HepG2 (cell line): Measurements from ENCODE around the gene MTHFD2. TPM values are rescaled to one million over a fixed set of nuclear protein-coding genes. Genes with fewer than 3 reads are reported as not detected.
A peak's percentile ranks its signal among the peaks of the same experiment; 100 is the strongest.

Source experiments
- EEA1 ChIP-seq: sonication (generic); formaldehyde crosslinking; IDR thresholded peaks from 2 replicates; pipeline ENCODE4 v1.5.1; 2020; ENCODE audit warnings: mild to moderate bottlenecking, missing genetic modification reagents, borderline replicate concordance
- FOXO4 ChIP-seq: sonication (generic); formaldehyde crosslinking; conservative IDR thresholded peaks from 2 replicates; pipeline ENCODE4 v1.8.1; 2023; ENCODE audit warnings: missing genetic modification reagents
- KLF11 ChIP-seq: IDR thresholded peaks from 2 replicates; pipeline ENCODE4 v1.6.1; 2016; ENCODE audit warnings: missing compliant biosample characterization
- MXD4 ChIP-seq: IDR thresholded peaks from 2 replicates; pipeline ENCODE4 v1.6.1; 2016; ENCODE audit warnings: mild to moderate bottlenecking, missing biosample characterization, missing genetic modification reagents
- NR1H2 ChIP-seq: sonication (generic); formaldehyde crosslinking; IDR thresholded peaks from 2 replicates; pipeline ENCODE4 v1.8.1; 2022; ENCODE audit warnings: low read depth, missing genetic modification reagents, borderline replicate concordance
- PLRG1 ChIP-seq: fragments of 450-650 bp; conservative IDR thresholded peaks from 2 replicates; pipeline ENCODE4 v1.6.1; 2016
- RBFOX2 ChIP-seq: fragments of 200-400 bp; formaldehyde crosslinking; IDR thresholded peaks from 2 replicates; pipeline ENCODE4 v1.6.1; 2017; ENCODE audit warnings: low read depth, mild to moderate bottlenecking, low read length
- REST ChIP-seq, 2 experiments: IDR thresholded peaks; 2 replicates each; pipeline ENCODE4 v1.6.1; 2011 to 2012; ENCODE audit warnings: low read length in 2 of 2, borderline replicate concordance in 1 of 2, low read depth in 1 of 2, mild to moderate bottlenecking in 1 of 2, moderate library complexity in 1 of 2
- ZBTB26 ChIP-seq: IDR thresholded peaks from 2 replicates; pipeline ENCODE4 v1.6.1; 2016; ENCODE audit warnings: missing compliant biosample characterization, missing genetic modification reagents, borderline replicate concordance
- ZFP90 ChIP-seq: sonication (generic); formaldehyde crosslinking; IDR thresholded peaks from 2 replicates; pipeline ENCODE4 v1.8.0; 2022; ENCODE audit warnings: missing genetic modification reagents, mild to moderate bottlenecking, inconsistent platforms, borderline replicate concordance
- ZNF552 ChIP-seq: sonication (generic); formaldehyde crosslinking; IDR thresholded peaks from 2 replicates; pipeline ENCODE4 v1.9.0; 2022; ENCODE audit warnings: missing genetic modification reagents, mild to moderate bottlenecking, borderline replicate concordance
- polyA plus RNA-seq, 8 experiments: library from polyadenylated mRNA; depleted of rRNA in 3 of 8; stranded (reverse) in 7 of 8; unstranded in 1 of 8; fragments of >200 nt; fragmentation: Illumina TruSeq in 4 of 8; extraction: Trizol in 4 of 8; gene quantifications; 2 replicates each; pipeline versions ENCODE4 v1.2.1 to v1.2.3, GENCODE V29; 2011 to 2016; ENCODE audit warnings: low read depth in 4 of 8, missing spikeins in 1 of 8, mixed read lengths in 1 of 8; ENCODE audit not compliant: insufficient read depth in 1 of 8
- total RNA-seq, 5 experiments: library from RNA; depleted of rRNA; stranded (reverse); fragments of >200 nt; fragmentation: Illumina TruSeq; extraction: Trizol; gene quantifications; 2 replicates each; pipeline ENCODE4 v1.2.3, GENCODE V29; 2016; ENCODE audit warnings: low read depth in 1 of 5

The MTHFD2 gene
- total and polyA plus RNA-seq, 2 of the 13 experiments (the other 11 are each of a cell fraction or from before 2014, with no cell fraction given) = 188 to 269 TPM

GRCh38 chr2:74178211-74179062, 20.0 kb upstream of the MTHFD2 start, which contains the start of gene MOB1A (continued):
- TF ChIP-seq ZBTB26 (CRISPR knock-in tag) (peak; percentile 54; the same call in 1 of the 2 replicates), ZNF552 (CRISPR knock-in tag) (no peak), FOXO4 (CRISPR knock-in tag) (0 out of 2 replicates have a peak, but pooled peaks have one; percentile 85), RBFOX2 (peak; percentile 99), EEA1 (no peak), REST (IDR thresholded peaks at IDR 0.05; ENCODE audit: borderline replicate concordance in 1 of 2, low read depth in 1 of 2, low read length in 2 of 2) (no peak), PLRG1 (no peak), KLF11 (CRISPR knock-in tag) (peak; percentile 52; the same call in 1 of the 2 replicates), NR1H2 (CRISPR knock-in tag) (no peak; the same call in 1 of the 2 replicates), ZFP90 (no peak), MXD4 (CRISPR knock-in tag) (peak; percentile 70; the same call in 1 of the 2 replicates)
- TF ChIP-seq, all 625 proteins: peak for 261
